GM23338 (cell line): ENCODE results near the gene PRR14. TPM values are rescaled to one million over a fixed set of nuclear protein-coding genes. Genes with fewer than 3 reads are reported as not detected.

Experiments used
- ATAC-seq: fragments of 200-7000 bp; cut with Tn5 transposase; 3 replicates; pipeline ENCODE4 v1.9.1; 2020
- DNase-seq: peaks from one replicate; pipeline ENCODE4 v3.0.0-alpha.2; 2015; ENCODE audit warnings: low spot score
- H2AFZ ChIP-seq: fragments of 200-600 bp; sonication (generic); 2 replicates; pipeline ENCODE4 v1.8.0; 2016; ENCODE audit warnings: antibody characterized with exemption, mild to moderate bottlenecking, moderate library complexity
- H3F3A ChIP-seq: fragments of 200-600 bp; sonication (generic); replicated peaks from 2 replicates; pipeline ENCODE4 v1.8.0; 2017; ENCODE audit warnings: antibody characterized with exemption, mixed run types, low read depth
- H3K27ac ChIP-seq: fragments of 200-600 bp; sonication (generic); 2 replicates; pipeline ENCODE4 v1.6.1; 2016; ENCODE audit warnings: low read depth
- H3K27me3 ChIP-seq: fragments of 200-600 bp; sonication (generic); 2 replicates; pipeline ENCODE4 v1.8.0; 2016; ENCODE audit warnings: mild to moderate bottlenecking, mixed run types, moderate library complexity; ENCODE audit not compliant: insufficient read depth
- H3K36me3 ChIP-seq: fragments of 200-600 bp; sonication (generic); 2 replicates; pipeline ENCODE4 v1.8.0; 2016; ENCODE audit warnings: mild to moderate bottlenecking; ENCODE audit not compliant: insufficient read depth
- H3K4me1 ChIP-seq: fragments of 200-600 bp; sonication (generic); 2 replicates; pipeline ENCODE4 v1.8.0; 2016; ENCODE audit warnings: mild to moderate bottlenecking, moderate library complexity; ENCODE audit not compliant: insufficient read depth
- H3K4me2 ChIP-seq: fragments of 200-600 bp; sonication (generic); 2 replicates; pipeline ENCODE4 v1.7.1; 2017; ENCODE audit warnings: mixed run types
- H3K4me3 ChIP-seq: fragments of 200-600 bp; sonication (generic); 2 replicates; pipeline ENCODE4 v1.6.1; 2016; ENCODE audit warnings: mixed run types
- H3K79me2 ChIP-seq: fragments of 200-600 bp; sonication (generic); replicated peaks from 2 replicates; pipeline ENCODE4 v1.8.0; 2017; ENCODE audit warnings: mild to moderate bottlenecking; ENCODE audit not compliant: insufficient read depth
- H3K9me2 ChIP-seq: fragments of 200-600 bp; sonication (generic); 2 replicates; pipeline ENCODE4 v1.8.0; 2017; ENCODE audit not compliant: insufficient read depth
- H4K20me1 ChIP-seq: fragments of 200-600 bp; sonication (generic); replicated peaks from 2 replicates; pipeline ENCODE4 v1.8.0; 2017; ENCODE audit warnings: mild to moderate bottlenecking; ENCODE audit not compliant: insufficient read depth
- H3K27ac Mint-ChIP-seq: 2 replicates; pipeline ENCODE4 v1.8.0; 2020; ENCODE audit warnings: inconsistent platforms, mild to moderate bottlenecking, moderate library complexity, mixed read lengths
- H3K27me3 Mint-ChIP-seq: 3 replicates; pipeline ENCODE4 v1.8.0; 2022; ENCODE audit warnings: low read depth, mild to moderate bottlenecking, moderate library complexity, mixed read lengths, inconsistent platforms; ENCODE audit not compliant: insufficient read depth, poor library complexity
- H3K36me3 Mint-ChIP-seq: 3 replicates; pipeline ENCODE4 v1.8.0; 2021; ENCODE audit warnings: low read depth, mild to moderate bottlenecking, inconsistent platforms, moderate library complexity, mixed read lengths
- H3K4me1 Mint-ChIP-seq: 3 replicates; pipeline ENCODE4 v1.8.0; 2020; ENCODE audit warnings: mild to moderate bottlenecking, inconsistent platforms, mixed read lengths
- H3K4me3 Mint-ChIP-seq: 3 replicates; pipeline ENCODE4 v1.8.0; 2021; ENCODE audit warnings: moderate library complexity, mild to moderate bottlenecking, inconsistent platforms, mixed read lengths
- H3K9me3 Mint-ChIP-seq: 3 replicates; pipeline ENCODE4 v1.8.0; 2020; ENCODE audit warnings: moderate library complexity, mild to moderate bottlenecking, inconsistent platforms, mixed read lengths
- EZH2 ChIP-seq: fragments of 200-600 bp; sonication (generic); IDR thresholded peaks from one replicate; pipeline ENCODE4 v1.8.0; 2017; ENCODE audit warnings: antibody characterized with exemption, mild to moderate bottlenecking, low read depth; ENCODE audit not compliant: unreplicated experiment
- NANOG ChIP-seq: IDR thresholded peaks from 2 replicates; pipeline ENCODE4 v1.6.1; 2016; ENCODE audit warnings: antibody characterized with exemption, borderline replicate concordance
- POLR2AphosphoS5 ChIP-seq: IDR thresholded peaks from 2 replicates; pipeline ENCODE4 v1.6.1; 2016; ENCODE audit warnings: antibody characterized with exemption, low read depth
- REST ChIP-seq: IDR thresholded peaks from one replicate; pipeline ENCODE4 v1.6.1; 2018; ENCODE audit warnings: antibody characterized with exemption; ENCODE audit not compliant: unreplicated experiment
- ZNF114 ChIP-seq: fragments of 250-450 bp; sonication (Bioruptor Pico); IDR thresholded peaks from 2 replicates; pipeline ENCODE4 v1.5.0; 2020; ENCODE audit warnings: mild to moderate bottlenecking, moderate library complexity
- polyA plus RNA-seq: library from polyadenylated mRNA; unstranded; fragments of >200 nt; fragmentation: Nextera tagmentation; extraction: Ambion mirVana; gene quantifications from 2 replicates; pipeline ENCODE4 v1.2.1, GENCODE V29; 2016
- total RNA-seq: library from RNA; depleted of rRNA; stranded (reverse); fragments of >200 nt; shearing (Covaris generic); gene quantifications from 2 replicates; pipeline ENCODE4 v1.2.3, GENCODE V29; 2014
- TF ChIP-seq, protein P1 (sequence below), 2 experiments: fragments of 200-600 bp in 1 of 2; sonication (generic) in 1 of 2; conservative IDR thresholded peaks; 2 replicates each; pipeline versions ENCODE4 v1.5.1 to v1.6.1; 2016 to 2017; ENCODE audit warnings: antibody characterized with exemption in 2 of 2, low read depth in 2 of 2, mild to moderate bottlenecking in 2 of 2, moderate library complexity in 1 of 2

The PRR14 gene
- total and polyA plus RNA-seq, 2 experiments from 2014 or later = 4.6 to 12.7 TPM

GRCh38 chr16:30649725-30650368, 913 bp upstream of the PRR14 start:
- TF ChIP-seq NANOG (no peak), EZH2 (no peak)
- peak overlapping the region; percentile 93 for H3K27ac Mint-ChIP-seq
- DNase-seq (no peak), ATAC-seq (no peak)
- peaks cover 11% of the 10 kb centered on the region for H3K4me1 Mint-ChIP-seq
- Histone ChIP-seq H3K4me2 (peak overlapping the region; percentile 58), H3K36me3 (no peaks in the 10 kb centered on the region; the same call in 1 of the 2 replicates), H3K4me1 (no peaks in the 10 kb centered on the region), H3K4me3 (peak overlapping the region; percentile 38), H3K27ac (peak overlapping the region; percentile 72), H3K79me2 (no peaks in the 10 kb centered on the region), H4K20me1 (no peaks in the 10 kb centered on the region; the same call in 1 of the 2 replicates), H3F3A (peaks cover 4% of the 10 kb centered on the region; the same call in 1 of the 2 replicates), H3K9me2 (no peaks in the 10 kb centered on the region), H3K27me3 (peaks cover 15% of the 10 kb centered on the region), H2AFZ (peak overlapping the region; percentile 61; the same call in 1 of the 2 replicates)
- peaks cover 2% of the 10 kb centered on the region; the same call in 1 of the 3 replicates for H3K36me3 Mint-ChIP-seq
- peaks cover 34% of the 10 kb centered on the region for H3K27me3 Mint-ChIP-seq
- H3K9me3 Mint-ChIP-seq = no peaks in the 10 kb centered on the region
- H3K4me3 Mint-ChIP-seq = peak overlapping the region; percentile 87

DNA sequence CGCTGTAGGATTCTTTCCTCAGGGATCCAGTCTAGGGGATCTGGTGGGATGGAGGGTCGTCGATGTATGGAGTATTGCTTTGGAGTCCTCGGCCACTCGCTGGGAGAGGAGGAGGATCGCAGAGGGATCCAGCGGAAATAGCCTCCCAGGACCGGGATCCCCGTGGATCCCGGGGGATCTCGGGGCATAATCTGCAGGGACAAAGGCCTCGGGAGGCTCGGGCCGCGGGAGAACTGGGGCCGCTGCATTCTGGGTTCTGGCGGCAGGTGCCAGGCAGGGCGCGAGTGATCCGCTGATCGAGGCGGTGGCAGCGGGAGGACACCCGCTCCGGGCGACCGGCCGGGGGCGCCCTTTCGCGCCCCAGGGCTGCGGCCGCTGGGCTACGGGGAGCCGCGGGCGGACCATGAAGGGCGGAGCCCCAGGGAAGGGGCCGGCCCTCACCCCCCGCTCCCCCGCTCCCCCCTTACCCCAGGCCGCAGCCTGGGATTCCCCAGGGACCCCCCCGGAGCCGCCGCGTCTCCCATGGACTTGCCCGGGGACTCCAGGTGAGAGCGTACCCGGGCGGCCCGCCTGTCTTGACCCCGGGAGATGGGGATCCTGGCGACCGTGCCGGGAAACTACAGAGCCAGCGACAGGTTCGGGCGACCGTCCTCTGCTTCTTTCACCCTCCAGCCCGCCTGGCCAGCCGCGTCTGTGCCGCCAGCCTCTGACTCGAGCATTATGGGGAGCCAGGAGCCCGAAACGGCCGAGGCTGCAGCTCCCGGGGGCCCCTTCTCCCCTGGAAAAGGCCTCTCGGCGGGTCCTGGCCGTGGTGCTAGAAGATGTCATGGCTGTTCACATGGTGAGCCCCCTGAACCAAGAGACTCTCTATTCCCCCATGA, 604 bp downstream of the PRR14 start:
- H3K27ac ChIP-seq = peak overlapping the region; percentile 89
- no peaks in the 10 kb centered on the region for H3K4me1 ChIP-seq
- H4K20me1 ChIP-seq = no peaks in the 10 kb centered on the region; the same call in 1 of the 2 replicates
- peak; percentile 67 for ATAC-seq
- peak; percentile 72 for DNase-seq
- peaks cover 31% of the 10 kb centered on the region for H3K27me3 Mint-ChIP-seq
- peaks cover 15% of the 10 kb centered on the region for H3K27me3 ChIP-seq
- H3K4me1 Mint-ChIP-seq = peaks cover 11% of the 10 kb centered on the region
- peak overlapping the region; percentile 83; the same call in 1 of the 2 replicates for H2AFZ ChIP-seq
- peak overlapping the region; percentile 87 for H3K4me3 Mint-ChIP-seq
- peak overlapping the region; percentile 83 for H3K27ac Mint-ChIP-seq
- peak overlapping the region; percentile 91 for H3K4me3 ChIP-seq
- peak overlapping the region; percentile 94 for H3K4me2 ChIP-seq
- H3F3A ChIP-seq = peaks cover 4% of the 10 kb centered on the region; the same call in 1 of the 2 replicates
- peaks cover 2% of the 10 kb centered on the region; the same call in 1 of the 3 replicates for H3K36me3 Mint-ChIP-seq
- no peaks in the 10 kb centered on the region for H3K79me2 ChIP-seq
- no peaks in the 10 kb centered on the region for H3K9me2 ChIP-seq
- no peaks in the 10 kb centered on the region; the same call in 1 of the 2 replicates for H3K36me3 ChIP-seq
- TF ChIP-seq, protein P1, sequence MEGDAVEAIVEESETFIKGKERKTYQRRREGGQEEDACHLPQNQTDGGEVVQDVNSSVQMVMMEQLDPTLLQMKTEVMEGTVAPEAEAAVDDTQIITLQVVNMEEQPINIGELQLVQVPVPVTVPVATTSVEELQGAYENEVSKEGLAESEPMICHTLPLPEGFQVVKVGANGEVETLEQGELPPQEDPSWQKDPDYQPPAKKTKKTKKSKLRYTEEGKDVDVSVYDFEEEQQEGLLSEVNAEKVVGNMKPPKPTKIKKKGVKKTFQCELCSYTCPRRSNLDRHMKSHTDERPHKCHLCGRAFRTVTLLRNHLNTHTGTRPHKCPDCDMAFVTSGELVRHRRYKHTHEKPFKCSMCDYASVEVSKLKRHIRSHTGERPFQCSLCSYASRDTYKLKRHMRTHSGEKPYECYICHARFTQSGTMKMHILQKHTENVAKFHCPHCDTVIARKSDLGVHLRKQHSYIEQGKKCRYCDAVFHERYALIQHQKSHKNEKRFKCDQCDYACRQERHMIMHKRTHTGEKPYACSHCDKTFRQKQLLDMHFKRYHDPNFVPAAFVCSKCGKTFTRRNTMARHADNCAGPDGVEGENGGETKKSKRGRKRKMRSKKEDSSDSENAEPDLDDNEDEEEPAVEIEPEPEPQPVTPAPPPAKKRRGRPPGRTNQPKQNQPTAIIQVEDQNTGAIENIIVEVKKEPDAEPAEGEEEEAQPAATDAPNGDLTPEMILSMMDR (conservative IDR thresholded peaks at IDR 0.05; ENCODE audit: low read depth in 2 of 2) = peak; percentile 57 to 73
- no peak for TF ChIP-seq NANOG
- H3K9me3 Mint-ChIP-seq = no peaks in the 10 kb centered on the region

GRCh38 chr16:30652005-30652296, 1.2 kb downstream of the PRR14 start:
- peaks cover 11% of the 10 kb centered on the region for H3K4me1 Mint-ChIP-seq
- no peaks in the 10 kb centered on the region for H3K4me1 ChIP-seq
- H3K27me3 ChIP-seq = peaks cover 19% of the 10 kb centered on the region
- H3K9me2 ChIP-seq = no peaks in the 10 kb centered on the region
- no peak overlapping the region for H3K27ac Mint-ChIP-seq
- H3K27me3 Mint-ChIP-seq = peaks cover 31% of the 10 kb centered on the region
- H3F3A ChIP-seq = peaks cover 6% of the 10 kb centered on the region
- no peak overlapping the region for H3K27ac ChIP-seq
- H4K20me1 ChIP-seq = no peaks in the 10 kb centered on the region; the same call in 1 of the 2 replicates
- H3K79me2 ChIP-seq = no peaks in the 10 kb centered on the region
- no peaks in the 10 kb centered on the region; the same call in 1 of the 2 replicates for H3K36me3 ChIP-seq
- H3K9me3 Mint-ChIP-seq = no peaks in the 10 kb centered on the region
- DNase-seq = no peak
- no peak overlapping the region; the same call in 1 of the 2 replicates for H2AFZ ChIP-seq
- peak overlapping the region; percentile 94 for H3K4me2 ChIP-seq
- peak overlapping the region; percentile 74 for H3K4me3 Mint-ChIP-seq
- peaks cover 2% of the 10 kb centered on the region; the same call in 1 of the 3 replicates for H3K36me3 Mint-ChIP-seq
- peak overlapping the region; percentile 91 for H3K4me3 ChIP-seq
- no peak for ATAC-seq
- TF ChIP-seq ZNF114 (no peak), EZH2 (no peak), POLR2AphosphoS5 (no peak), REST (no peak)
